ENCODE measurements around the gene TANGO6. TPM values are rescaled to one million over a fixed set of nuclear protein-coding genes. Genes with fewer than 3 reads are reported as not detected.
A peak's percentile ranks its signal among the peaks of the same experiment; 100 is the strongest.
"Not testable (repeated sequence)": the region's sequence is repeated elsewhere in the genome, so short reads cannot be mapped to it uniquely, and the experiment has no call there.

The TANGO6 gene
- total RNA-seq, 4 donors from 2014 or later, result 18.4 to 36.0 (median 23.3) TPM

GRCh38 chr16:69123910-69124309 is 280.6 kb downstream of the TANGO6 start:
- H3K27me3 ChIP-seq, result no peaks in the 10 kb centered on the region
- H3K4me3 ChIP-seq, result no peak overlapping the region
- WGBS, 2 donors, result 81 to 84% methylated on average over 3 of the region's 3 CpGs
- H3K4me1 ChIP-seq, result peaks cover 0 to 22% (median 0%) of the 10 kb centered on the region in 4 donors
- DNase-seq (ENCODE audit: low spot score in 2 of 2), result peak in 1 of 2 donors; percentile 30
- H3K36me3 ChIP-seq, result peaks cover 0 to 53% (median 11%) of the 10 kb centered on the region in 3 donors
- TF ChIP-seq POLR2A (IDR thresholded peaks at IDR 0.05) (no peak), EP300 (IDR thresholded peaks at IDR 0.05) (no peak)
- TF ChIP-seq, protein P1, sequence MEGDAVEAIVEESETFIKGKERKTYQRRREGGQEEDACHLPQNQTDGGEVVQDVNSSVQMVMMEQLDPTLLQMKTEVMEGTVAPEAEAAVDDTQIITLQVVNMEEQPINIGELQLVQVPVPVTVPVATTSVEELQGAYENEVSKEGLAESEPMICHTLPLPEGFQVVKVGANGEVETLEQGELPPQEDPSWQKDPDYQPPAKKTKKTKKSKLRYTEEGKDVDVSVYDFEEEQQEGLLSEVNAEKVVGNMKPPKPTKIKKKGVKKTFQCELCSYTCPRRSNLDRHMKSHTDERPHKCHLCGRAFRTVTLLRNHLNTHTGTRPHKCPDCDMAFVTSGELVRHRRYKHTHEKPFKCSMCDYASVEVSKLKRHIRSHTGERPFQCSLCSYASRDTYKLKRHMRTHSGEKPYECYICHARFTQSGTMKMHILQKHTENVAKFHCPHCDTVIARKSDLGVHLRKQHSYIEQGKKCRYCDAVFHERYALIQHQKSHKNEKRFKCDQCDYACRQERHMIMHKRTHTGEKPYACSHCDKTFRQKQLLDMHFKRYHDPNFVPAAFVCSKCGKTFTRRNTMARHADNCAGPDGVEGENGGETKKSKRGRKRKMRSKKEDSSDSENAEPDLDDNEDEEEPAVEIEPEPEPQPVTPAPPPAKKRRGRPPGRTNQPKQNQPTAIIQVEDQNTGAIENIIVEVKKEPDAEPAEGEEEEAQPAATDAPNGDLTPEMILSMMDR (IDR thresholded peaks at IDR 0.05), result peak; percentile 40 to 69 (median 58)
- H3K9me3 ChIP-seq, result no peaks in the 10 kb centered on the region
- H3K27ac ChIP-seq, result no peak overlapping the region

DNA sequence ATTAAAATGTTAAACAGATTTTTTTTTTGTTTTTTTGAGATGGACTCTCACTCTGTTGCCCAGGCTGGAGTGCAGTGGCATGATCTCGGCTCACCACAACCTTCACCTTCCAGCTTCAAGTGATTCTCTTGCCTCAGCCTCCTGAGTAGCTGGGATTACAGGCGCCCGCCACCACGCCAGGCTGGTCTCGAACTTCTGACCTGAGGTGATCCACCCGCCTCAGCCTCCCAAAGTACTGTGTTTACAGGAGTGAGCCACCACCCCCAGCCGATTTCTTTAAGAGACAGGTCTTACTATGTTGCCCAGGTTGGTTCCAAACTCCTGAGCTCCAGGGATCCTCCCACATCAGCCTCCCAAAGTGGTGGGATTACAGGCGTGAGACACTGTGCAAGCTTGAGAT is 281.1 kb downstream of the TANGO6 start:
- not testable (repeated sequence) for DNase-seq (ENCODE audit: low spot score in 2 of 2); H3K27ac ChIP-seq; H3K27me3 ChIP-seq; H3K4me3 ChIP-seq; H3K9me3 ChIP-seq
- Histone ChIP-seq H3K4me1 (peaks cover 0 to 18% (median 0%) of the 10 kb centered on the region in 4 donors), H3K36me3 (peaks cover 0 to 53% (median 8%) of the 10 kb centered on the region in 3 donors)
- 90 to 91% methylated on average over 8 of the region's 8 CpGs for WGBS, 2 donors

- Histone ChIP-seq H3K36me3 (peaks cover 0 to 49% (median 3%) of the 10 kb centered on the region in 3 donors), H3K4me1 (peaks cover 0 to 21% (median 0%) of the 10 kb centered on the region in 4 donors)
- not testable (repeated sequence) for H3K27ac ChIP-seq; H3K4me3 ChIP-seq; H3K9me3 ChIP-seq; H3K27me3 ChIP-seq; DNase-seq (ENCODE audit: low spot score in 2 of 2)
- WGBS, 2 donors, result 94 to 96% methylated on average over 14 of the region's 14 CpGs
These were observed 281.6 kb downstream of the TANGO6 start for GRCh38 chr16:69124961-69125360.

GRCh38 chr16:69126221-69126620 is 282.9 kb downstream of the TANGO6 start:
- Histone ChIP-seq H3K9me3 (no peaks in the 10 kb centered on the region), H3K27ac (no peak overlapping the region), H3K27me3 (no peaks in the 10 kb centered on the region), H3K4me3 (no peak overlapping the region), H3K4me1 (peaks cover 0 to 34% (median 0%) of the 10 kb centered on the region in 4 donors), H3K36me3 (peaks cover 0 to 36% (median 0%) of the 10 kb centered on the region in 3 donors)
- WGBS, 2 donors, result 84 to 85% methylated on average over 3 of the region's 3 CpGs
- no peak for DNase-seq (ENCODE audit: low spot score in 2 of 2)
- TF ChIP-seq, protein P1 (IDR thresholded peaks at IDR 0.05), result no peak
- no peak for TF ChIP-seq POLR2A (IDR thresholded peaks at IDR 0.05)
- no peak for TF ChIP-seq EP300 (IDR thresholded peaks at IDR 0.05)

- H3K27me3 ChIP-seq; H3K27ac ChIP-seq; DNase-seq (ENCODE audit: low spot score in 2 of 2); H3K4me3 ChIP-seq; H3K9me3 ChIP-seq: not testable (repeated sequence)
- 93 to 97% methylated on average over 10 of the region's 10 CpGs for WGBS, 2 donors
- peaks cover 0 to 32% (median 0%) of the 10 kb centered on the region in 3 donors for H3K36me3 ChIP-seq
- H3K4me1 ChIP-seq, result peaks cover 0 to 38% (median 0%) of the 10 kb centered on the region in 4 donors
These were observed 283.5 kb downstream of the TANGO6 start for GRCh38 chr16:69126801-69127200.

GRCh38 chr16:69127966-69128510 is 284.7 kb downstream of the TANGO6 start:
- Histone ChIP-seq H3K27me3 (no peaks in the 10 kb centered on the region), H3K36me3 (peaks cover 0 to 21% (median 0%) of the 10 kb centered on the region in 3 donors), H3K9me3 (no peaks in the 10 kb centered on the region), H3K4me3 (no peak overlapping the region), H3K4me1 (peaks cover 0 to 37% (median under 1%) of the 10 kb centered on the region in 4 donors), H3K27ac (no peak overlapping the region)
- DNase-seq (ENCODE audit: low spot score in 2 of 2), result no peak
- TF ChIP-seq POLR2A (IDR thresholded peaks at IDR 0.05) (no peak), EP300 (IDR thresholded peaks at IDR 0.05) (no peak)
- TF ChIP-seq, protein P1 (IDR thresholded peaks at IDR 0.05), result no peak
- WGBS, 2 donors, result 93% methylated on average over 12 of the region's 12 CpGs

Data from tibial nerve (tissue), 4 donors.